Measurements from ENCODE around the gene EFNA3.

GRCh38 chr1:155071701-155072100 lies 6.9 kb upstream of the EFNA3 start:
- TF ChIP-seq CTCF (IDR thresholded peaks at IDR 0.05 in 4 of 5, conservative IDR thresholded peaks at IDR 0.05 in 1 of 5) (no peak), POLR2A (IDR thresholded peaks at IDR 0.05) (no peak)

All from gastrocnemius medialis (tissue), 4 donors.